ENCODE measurements around the gene WNT16. TPM values are rescaled to one million over a fixed set of nuclear protein-coding genes. Genes with fewer than 3 reads are reported as not detected.

Gene WNT16
- polyA plus RNA-seq, 4 donors = 0.10 to 0.30 TPM; not detected in 2

DNA sequence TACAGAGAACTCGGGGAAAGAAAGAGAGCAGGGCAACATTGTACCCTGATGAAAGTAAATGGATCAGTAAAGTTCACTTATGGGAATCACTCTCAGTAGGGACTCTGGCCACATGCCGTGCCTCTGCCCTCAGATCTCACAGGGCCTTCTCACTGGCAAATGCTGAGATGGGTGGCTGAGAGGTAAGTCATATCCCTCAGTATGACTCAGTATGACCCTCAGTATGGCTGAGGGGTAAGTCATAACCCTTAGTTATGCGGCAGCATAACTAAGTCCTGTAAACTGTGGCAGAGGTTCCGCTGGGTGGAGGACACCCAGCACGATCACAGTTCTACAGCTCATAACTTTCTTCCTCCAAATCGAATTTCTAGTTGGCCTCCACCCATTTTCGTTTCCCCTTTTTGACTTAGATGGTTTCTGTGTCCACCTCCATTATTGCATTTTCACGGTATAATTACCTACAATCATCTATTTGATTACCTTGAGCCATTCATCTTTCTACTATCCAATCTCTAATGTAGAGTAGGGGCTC is 26.5 kb upstream of the WNT16 start:
- H3K36me3 ChIP-seq (ENCODE audit: control insufficient read depth in 3 of 3, insufficient read depth in 2 of 3, low read depth in 1 of 3, low read length in 3 of 3) = no peaks in the 10 kb centered on the region
- WGBS, 3 donors = 79 to 89% (median 86%) methylated on average over 8 of the region's 8 CpGs

DNA sequence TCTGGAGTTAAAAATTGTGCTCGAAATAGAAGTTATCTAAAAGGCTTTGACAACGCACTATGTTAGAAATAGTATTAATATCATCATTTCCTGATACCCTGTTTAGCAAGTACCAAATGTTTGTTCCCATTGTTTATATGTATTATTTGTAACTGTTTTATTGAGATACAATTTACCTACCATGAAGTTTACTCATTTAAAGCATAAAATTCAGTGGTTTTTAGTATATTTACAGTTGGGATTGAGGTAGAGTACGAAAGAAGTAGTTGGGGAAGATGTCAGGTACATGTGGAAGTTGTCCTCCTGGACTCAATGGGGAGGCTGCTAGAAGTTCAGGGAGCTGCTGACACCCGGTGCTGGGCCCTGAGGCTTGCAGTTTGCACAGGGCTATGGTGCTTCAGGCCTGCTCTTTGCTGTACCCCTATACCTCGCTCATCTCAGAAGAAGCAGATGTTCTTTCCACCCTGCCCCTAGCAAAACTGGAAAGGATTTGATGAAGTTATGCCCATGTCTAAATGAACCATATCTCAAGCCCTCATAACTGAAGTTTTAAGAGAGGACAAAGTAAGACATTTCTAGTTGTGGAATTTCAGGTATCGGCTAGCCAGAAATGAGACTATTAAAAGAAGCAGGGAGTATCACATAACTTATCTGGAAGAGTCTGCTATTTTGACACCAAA is 25.2 kb upstream of the WNT16 start:
- DNase-seq = no peak
- FAIRE-seq = no peak
- Histone ChIP-seq H3K27ac (ENCODE audit: low read depth in 1 of 3, low read length in 2 of 3) (no peak overlapping the region), H3K36me3 (ENCODE audit: control insufficient read depth in 3 of 3, insufficient read depth in 2 of 3, low read depth in 1 of 3, low read length in 3 of 3) (no peaks in the 10 kb centered on the region), H3K4me3 (ENCODE audit: low read depth in 1 of 3, low read length in 3 of 3) (no peak overlapping the region), H3K27me3 (ENCODE audit: control insufficient read depth in 3 of 3, insufficient read depth in 3 of 3, low read length in 3 of 3) (peaks cover 0 to 1% (median 0%) of the 10 kb centered on the region in 3 donors), H3K4me1 (ENCODE audit: control insufficient read depth in 3 of 3, insufficient read depth in 2 of 3, low read depth in 1 of 3, low read length in 2 of 3) (no peaks in the 10 kb centered on the region), H3K9me3 (ENCODE audit: control insufficient read depth in 2 of 2, insufficient read depth in 1 of 2, low read depth in 1 of 2, low read length in 1 of 2) (no peaks in the 10 kb centered on the region)
- 89 to 94% (median 92%) methylated on average over 6 of the region's 6 CpGs for WGBS, 3 donors

More for the DNA sequence above, 26.5 kb upstream of the WNT16 start:
- no peaks in the 10 kb centered on the region for H3K9me3 ChIP-seq (ENCODE audit: control insufficient read depth in 2 of 2, insufficient read depth in 1 of 2, low read depth in 1 of 2, low read length in 1 of 2)
- FAIRE-seq = no peak
- H3K27me3 ChIP-seq (ENCODE audit: control insufficient read depth in 3 of 3, insufficient read depth in 3 of 3, low read length in 3 of 3) = peaks cover 0 to 1% (median 0%) of the 10 kb centered on the region in 3 donors
- DNase-seq = no peak
- no peak overlapping the region for H3K4me3 ChIP-seq (ENCODE audit: low read depth in 1 of 3, low read length in 3 of 3)
- no peaks in the 10 kb centered on the region for H3K4me1 ChIP-seq (ENCODE audit: control insufficient read depth in 3 of 3, insufficient read depth in 2 of 3, low read depth in 1 of 3, low read length in 2 of 3)
- H3K27ac ChIP-seq (ENCODE audit: low read depth in 1 of 3, low read length in 2 of 3) = no peak overlapping the region

DNA sequence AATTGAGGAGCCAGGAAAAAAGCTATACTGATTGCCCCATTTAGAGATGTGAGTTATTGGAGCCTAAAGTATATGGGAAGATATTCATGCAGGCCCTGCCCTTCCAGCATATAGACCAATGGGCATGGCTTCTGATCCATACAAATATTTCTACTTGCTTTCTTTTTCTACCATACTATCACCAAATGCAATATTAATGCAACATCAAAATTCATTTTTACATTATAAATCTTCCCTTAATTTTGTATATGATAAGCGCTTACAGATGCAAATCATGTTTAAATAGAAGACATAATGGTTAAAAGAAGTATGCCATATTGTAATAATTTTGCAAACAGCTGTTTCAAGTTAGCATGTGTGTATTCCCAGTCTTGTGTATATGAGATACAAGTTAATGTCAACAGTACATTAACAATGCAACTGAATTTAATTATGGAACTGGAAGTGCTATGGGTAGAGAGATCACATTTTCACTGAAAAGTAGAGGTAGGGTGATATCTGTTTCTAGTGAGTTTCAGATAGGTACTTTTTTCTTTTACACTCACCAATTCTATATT is 24.6 kb upstream of the WNT16 start:
- no peaks in the 10 kb centered on the region for H3K9me3 ChIP-seq (ENCODE audit: control insufficient read depth in 2 of 2, insufficient read depth in 1 of 2, low read depth in 1 of 2, low read length in 1 of 2)
- H3K4me3 ChIP-seq (ENCODE audit: low read depth in 1 of 3, low read length in 3 of 3) = no peak overlapping the region
- H3K27ac ChIP-seq (ENCODE audit: low read depth in 1 of 3, low read length in 2 of 3) = no peak overlapping the region
- H3K36me3 ChIP-seq (ENCODE audit: control insufficient read depth in 3 of 3, insufficient read depth in 2 of 3, low read depth in 1 of 3, low read length in 3 of 3) = no peaks in the 10 kb centered on the region
- DNase-seq (no peak), FAIRE-seq (no peak)
- no peaks in the 10 kb centered on the region for H3K4me1 ChIP-seq (ENCODE audit: control insufficient read depth in 3 of 3, insufficient read depth in 2 of 3, low read depth in 1 of 3, low read length in 2 of 3)
- 77 to 98% (median 92%) methylated on average over 1 of the region's 1 CpG for WGBS, 3 donors
- H3K27me3 ChIP-seq (ENCODE audit: control insufficient read depth in 3 of 3, insufficient read depth in 3 of 3, low read length in 3 of 3) = peaks cover 0 to 1% (median 0%) of the 10 kb centered on the region in 3 donors

DNA sequence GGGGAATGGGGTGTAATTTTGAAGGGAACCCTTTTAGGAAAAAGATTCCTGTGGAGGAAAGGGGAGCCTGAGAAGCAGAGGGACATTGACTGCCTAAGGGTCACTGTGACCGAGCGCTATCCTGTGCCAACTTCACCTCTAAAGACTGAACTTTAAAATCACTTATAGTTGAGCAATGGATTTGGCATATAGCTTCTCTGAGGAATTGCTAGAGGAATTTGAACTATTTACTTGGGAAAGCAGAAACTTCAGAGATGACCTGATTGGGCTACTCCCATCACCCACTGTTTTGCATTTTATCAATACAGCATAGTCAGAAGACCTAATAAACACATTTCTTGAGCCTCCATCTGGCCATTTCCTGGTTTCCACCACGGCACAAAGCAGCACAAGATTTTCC is 23.7 kb upstream of the WNT16 start:
- Histone ChIP-seq H3K36me3 (ENCODE audit: control insufficient read depth in 3 of 3, insufficient read depth in 2 of 3, low read depth in 1 of 3, low read length in 3 of 3) (no peaks in the 10 kb centered on the region), H3K27me3 (ENCODE audit: control insufficient read depth in 3 of 3, insufficient read depth in 3 of 3, low read length in 3 of 3) (peaks cover 0 to 1% (median 0%) of the 10 kb centered on the region in 3 donors), H3K9me3 (ENCODE audit: control insufficient read depth in 2 of 2, insufficient read depth in 1 of 2, low read depth in 1 of 2, low read length in 1 of 2) (no peaks in the 10 kb centered on the region), H3K4me1 (ENCODE audit: control insufficient read depth in 3 of 3, insufficient read depth in 2 of 3, low read depth in 1 of 3, low read length in 2 of 3) (no peaks in the 10 kb centered on the region), H3K27ac (ENCODE audit: low read depth in 1 of 3, low read length in 2 of 3) (no peak overlapping the region), H3K4me3 (ENCODE audit: low read depth in 1 of 3, low read length in 3 of 3) (no peak overlapping the region)
- 68 to 75% (median 72%) methylated on average over 3 of the region's 3 CpGs for WGBS, 3 donors
- DNase-seq (no peak), FAIRE-seq (no peak)

DNA sequence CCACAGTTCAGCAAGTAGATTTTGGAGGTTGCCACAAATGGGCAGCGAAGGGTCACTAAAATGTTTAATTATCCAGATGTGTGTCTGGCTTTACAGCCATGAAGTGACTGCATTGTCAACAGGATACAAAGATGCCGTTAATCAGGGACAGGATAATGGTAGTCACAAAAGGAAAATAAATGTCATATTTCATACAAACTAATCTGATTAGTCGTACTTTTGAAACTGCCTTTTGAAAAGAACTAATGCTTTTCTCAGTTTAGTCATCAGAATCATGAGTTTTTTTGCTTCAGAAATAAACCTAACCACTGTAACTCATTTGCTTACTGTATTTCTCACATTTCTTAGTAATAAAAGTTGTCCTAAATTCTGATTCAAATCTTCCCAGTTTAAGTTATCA is 22.2 kb upstream of the WNT16 start:
- Histone ChIP-seq H3K4me3 (ENCODE audit: low read depth in 1 of 3, low read length in 3 of 3) (no peak overlapping the region), H3K27me3 (ENCODE audit: control insufficient read depth in 3 of 3, insufficient read depth in 3 of 3, low read length in 3 of 3) (peaks cover 0 to 1% (median 0%) of the 10 kb centered on the region in 3 donors), H3K4me1 (ENCODE audit: control insufficient read depth in 3 of 3, insufficient read depth in 2 of 3, low read depth in 1 of 3, low read length in 2 of 3) (no peaks in the 10 kb centered on the region), H3K9me3 (ENCODE audit: control insufficient read depth in 2 of 2, insufficient read depth in 1 of 2, low read depth in 1 of 2, low read length in 1 of 2) (no peaks in the 10 kb centered on the region), H3K36me3 (ENCODE audit: control insufficient read depth in 3 of 3, insufficient read depth in 2 of 3, low read depth in 1 of 3, low read length in 3 of 3) (no peaks in the 10 kb centered on the region), H3K27ac (ENCODE audit: low read depth in 1 of 3, low read length in 2 of 3) (no peak overlapping the region)
- FAIRE-seq (no peak), DNase-seq (no peak)
- 48 to 50% (median 49%) methylated on average over 3 of the region's 3 CpGs for WGBS, 3 donors

DNA sequence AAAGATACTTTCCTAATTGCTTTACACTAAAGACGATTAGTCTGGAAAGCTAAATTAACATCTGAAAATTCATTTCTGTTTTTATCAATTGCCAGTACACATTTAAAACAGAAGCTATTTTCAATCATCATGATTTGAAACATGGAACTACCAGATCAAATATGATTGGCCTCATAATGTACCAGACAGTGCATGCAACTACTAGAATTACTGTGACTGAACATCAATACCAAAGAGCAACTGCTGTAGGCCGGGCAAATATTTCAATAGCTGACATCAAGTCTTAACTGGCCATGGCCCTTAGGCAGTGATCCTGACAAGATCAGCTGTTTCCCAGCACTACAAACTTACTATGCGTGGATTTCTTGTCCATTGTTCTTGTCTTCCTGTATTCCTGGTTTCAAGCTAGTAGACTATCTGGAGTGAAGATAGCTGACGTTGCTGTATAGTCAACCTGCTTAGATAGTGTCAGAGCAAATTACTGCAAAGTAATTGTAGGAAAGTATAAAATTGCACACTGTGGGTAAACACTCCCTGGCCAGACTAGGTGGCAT is 21.7 kb upstream of the WNT16 start:
- FAIRE-seq (no peak), DNase-seq (no peak)
- Histone ChIP-seq H3K4me1 (ENCODE audit: control insufficient read depth in 3 of 3, insufficient read depth in 2 of 3, low read depth in 1 of 3, low read length in 2 of 3) (no peaks in the 10 kb centered on the region), H3K4me3 (ENCODE audit: low read depth in 1 of 3, low read length in 3 of 3) (no peak overlapping the region), H3K36me3 (ENCODE audit: control insufficient read depth in 3 of 3, insufficient read depth in 2 of 3, low read depth in 1 of 3, low read length in 3 of 3) (no peaks in the 10 kb centered on the region), H3K27me3 (ENCODE audit: control insufficient read depth in 3 of 3, insufficient read depth in 3 of 3, low read length in 3 of 3) (peaks cover 0 to 1% (median 0%) of the 10 kb centered on the region in 3 donors), H3K9me3 (ENCODE audit: control insufficient read depth in 2 of 2, insufficient read depth in 1 of 2, low read depth in 1 of 2, low read length in 1 of 2) (no peaks in the 10 kb centered on the region), H3K27ac (ENCODE audit: low read depth in 1 of 3, low read length in 2 of 3) (no peak overlapping the region)
- WGBS, 3 donors = 63 to 79% (median 69%) methylated on average over 4 of the region's 4 CpGs

DNA sequence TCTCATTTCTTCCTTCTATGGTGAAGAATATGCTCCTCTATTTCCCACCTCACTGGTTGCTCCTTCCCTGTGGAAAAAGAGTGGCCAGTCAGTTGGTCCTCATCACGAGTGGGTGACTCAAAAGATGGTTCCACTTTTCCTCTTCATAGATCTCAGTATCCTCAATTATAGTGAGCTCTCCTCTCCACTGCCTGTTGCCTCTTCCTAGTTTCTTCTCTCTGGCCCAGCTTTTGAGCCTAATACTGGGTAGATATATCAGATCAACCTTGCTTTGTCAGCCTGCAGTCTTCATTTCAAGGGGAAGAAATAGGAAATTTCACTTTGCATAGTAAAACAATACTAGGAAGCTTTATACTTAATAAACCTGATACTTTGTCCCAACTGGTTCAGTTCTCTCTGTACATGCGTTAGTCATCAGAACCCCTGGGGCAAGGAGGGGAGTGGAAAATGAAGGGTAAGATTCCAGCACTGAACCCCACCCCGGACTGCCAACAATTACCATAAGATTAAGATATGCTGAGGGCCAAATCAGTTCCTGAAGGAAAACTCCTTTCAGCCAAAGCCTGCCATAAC is 15.5 kb upstream of the WNT16 start:
- WGBS, 3 donors = 16 to 43% (median 32%) methylated on average over 3 of the region's 3 CpGs
- DNase-seq (peak; percentile 56 to 69), FAIRE-seq (no peak)
- Histone ChIP-seq H3K4me1 (ENCODE audit: control insufficient read depth in 3 of 3, insufficient read depth in 2 of 3, low read depth in 1 of 3, low read length in 2 of 3) (peaks cover 0 to 9% (median 3%) of the 10 kb centered on the region in 3 donors), H3K36me3 (ENCODE audit: control insufficient read depth in 3 of 3, insufficient read depth in 2 of 3, low read depth in 1 of 3, low read length in 3 of 3) (no peaks in the 10 kb centered on the region), H3K4me3 (ENCODE audit: low read depth in 1 of 3, low read length in 3 of 3) (peak overlapping the region in 1 of 3 donors; percentile 14), H3K9me3 (ENCODE audit: control insufficient read depth in 2 of 2, insufficient read depth in 1 of 2, low read depth in 1 of 2, low read length in 1 of 2) (no peaks in the 10 kb centered on the region), H3K27ac (ENCODE audit: low read depth in 1 of 3, low read length in 2 of 3) (peak overlapping the region in 1 of 3 donors; percentile 50), H3K27me3 (ENCODE audit: control insufficient read depth in 3 of 3, insufficient read depth in 3 of 3, low read length in 3 of 3) (no peaks in the 10 kb centered on the region)

DNA sequence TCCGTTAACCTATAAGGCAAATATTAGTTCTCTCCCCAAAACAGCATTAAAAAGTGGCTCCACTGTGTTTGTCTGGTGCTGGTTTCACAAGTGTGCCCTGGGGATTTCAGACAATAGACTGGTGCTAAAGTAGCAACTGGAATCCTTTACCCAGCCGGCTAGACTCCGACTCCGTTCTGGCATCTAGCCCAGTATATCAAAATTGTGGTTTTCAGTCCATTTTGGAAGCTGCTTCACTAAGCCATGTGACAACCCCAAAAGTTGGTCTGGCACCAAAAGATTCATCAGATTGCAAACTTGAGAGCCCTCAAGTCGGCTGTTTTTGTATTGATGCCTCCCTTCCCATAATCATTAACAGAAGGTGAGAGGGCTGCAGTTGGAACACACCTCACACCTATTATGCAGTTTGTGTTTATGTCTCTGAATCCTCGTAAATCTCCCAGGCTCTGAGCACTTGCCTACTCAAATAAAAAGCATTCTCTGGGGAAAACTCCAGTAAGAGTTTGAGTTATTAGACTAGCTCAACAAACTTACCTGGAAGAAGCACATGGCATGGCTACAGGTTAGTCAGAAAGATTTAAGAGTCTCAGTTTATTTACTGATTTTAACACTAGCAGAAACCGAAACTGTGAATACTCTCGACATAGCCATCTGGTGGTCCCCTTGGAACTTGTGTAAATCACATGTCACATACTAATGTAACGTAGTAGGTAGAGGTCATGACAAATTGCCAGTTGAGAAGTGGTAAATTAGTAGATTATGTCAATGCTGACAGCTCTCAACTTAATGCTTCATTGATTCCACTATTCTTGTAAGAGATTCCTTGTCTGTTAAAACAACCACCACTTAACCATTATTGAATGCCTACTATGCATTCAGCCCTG is 14.8 kb upstream of the WNT16 start:
- Histone ChIP-seq H3K27me3 (ENCODE audit: control insufficient read depth in 3 of 3, insufficient read depth in 3 of 3, low read length in 3 of 3) (no peaks in the 10 kb centered on the region), H3K4me1 (ENCODE audit: control insufficient read depth in 3 of 3, insufficient read depth in 2 of 3, low read depth in 1 of 3, low read length in 2 of 3) (peaks cover 0 to 9% (median 3%) of the 10 kb centered on the region in 3 donors), H3K9me3 (ENCODE audit: control insufficient read depth in 2 of 2, insufficient read depth in 1 of 2, low read depth in 1 of 2, low read length in 1 of 2) (no peaks in the 10 kb centered on the region), H3K27ac (ENCODE audit: low read depth in 1 of 3, low read length in 2 of 3) (peak overlapping the region in 1 of 3 donors; percentile 50), H3K4me3 (ENCODE audit: low read depth in 1 of 3, low read length in 3 of 3) (peak overlapping the region in 1 of 3 donors; percentile 14), H3K36me3 (ENCODE audit: control insufficient read depth in 3 of 3, insufficient read depth in 2 of 3, low read depth in 1 of 3, low read length in 3 of 3) (no peaks in the 10 kb centered on the region)
- FAIRE-seq (no peak), DNase-seq (peak; percentile 47 to 59)
- 9 to 37% (median 22%) methylated on average over 9 of the region's 9 CpGs for WGBS, 3 donors
